SKM-1 (cell line): ENCODE results near the gene IL24.
"Not testable (repeated sequence)": the region's sequence is repeated elsewhere in the genome, so short reads cannot be mapped to it uniquely, and the experiment has no call there.

Experiments used
- DNase-seq: peaks from one replicate; lab custom pipeline; 2025; ENCODE audit not compliant: unreplicated experiment; lab: John Stamatoyannopoulos, UW

IL24 gene

DNA sequence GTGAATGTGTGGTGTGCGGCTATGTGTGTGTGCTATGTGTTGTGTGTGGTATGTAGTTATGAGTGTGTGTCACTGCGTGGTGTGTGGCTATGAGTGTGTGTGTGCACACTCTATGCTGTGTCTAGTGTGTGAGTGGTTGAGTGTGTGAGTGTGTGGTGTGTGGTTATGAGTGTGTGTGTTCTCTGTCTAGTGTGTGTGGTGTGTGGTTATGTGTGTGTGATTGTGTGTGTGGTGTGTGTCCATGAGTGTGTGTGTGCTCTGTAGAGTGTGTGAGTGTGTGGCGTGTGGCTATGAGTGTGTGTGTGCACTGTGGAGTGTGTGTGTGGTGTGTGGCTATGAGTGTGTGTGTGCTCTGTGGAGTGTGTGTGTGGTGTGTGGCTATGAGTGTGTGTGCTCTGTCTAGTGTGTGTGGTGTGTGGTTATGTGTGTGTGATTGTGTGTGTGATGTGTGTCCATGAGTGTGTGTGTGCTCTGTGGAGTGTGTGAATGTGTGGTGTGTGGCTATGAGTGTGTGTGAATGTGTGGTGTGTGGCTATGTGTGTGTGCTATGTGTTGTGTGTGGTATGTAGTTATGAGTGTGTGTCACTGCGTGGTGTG, 26.8 kb downstream of the IL24 start:
- not testable (repeated sequence) for DNase-seq

DNA sequence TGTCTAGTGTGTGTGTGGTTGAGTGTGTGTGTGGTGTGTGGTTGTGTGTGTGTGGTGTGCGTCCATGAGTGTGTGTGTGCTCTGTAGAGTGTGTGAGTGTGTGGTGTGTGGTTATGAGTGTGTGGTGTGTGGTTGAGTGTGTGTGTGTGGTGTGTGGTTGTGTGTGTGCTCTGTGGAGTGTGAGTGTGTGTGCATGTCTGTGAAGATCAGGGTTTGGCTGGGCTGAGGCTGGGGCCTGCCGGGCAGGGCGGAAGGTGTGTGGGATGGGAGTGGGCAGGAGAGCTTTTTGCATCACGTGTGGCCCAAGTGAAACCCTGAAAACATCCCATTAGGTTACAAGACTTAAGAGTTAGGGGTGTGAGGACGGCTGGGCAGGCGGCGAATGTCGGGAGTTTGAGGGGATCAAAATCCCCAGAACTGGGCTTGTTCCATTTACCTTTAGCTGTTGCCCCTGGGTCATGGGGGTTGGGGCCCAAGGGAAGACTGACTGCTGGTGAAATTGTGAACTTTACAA, 27.4 kb downstream of the IL24 start:
- DNase-seq, result no peak

DNA sequence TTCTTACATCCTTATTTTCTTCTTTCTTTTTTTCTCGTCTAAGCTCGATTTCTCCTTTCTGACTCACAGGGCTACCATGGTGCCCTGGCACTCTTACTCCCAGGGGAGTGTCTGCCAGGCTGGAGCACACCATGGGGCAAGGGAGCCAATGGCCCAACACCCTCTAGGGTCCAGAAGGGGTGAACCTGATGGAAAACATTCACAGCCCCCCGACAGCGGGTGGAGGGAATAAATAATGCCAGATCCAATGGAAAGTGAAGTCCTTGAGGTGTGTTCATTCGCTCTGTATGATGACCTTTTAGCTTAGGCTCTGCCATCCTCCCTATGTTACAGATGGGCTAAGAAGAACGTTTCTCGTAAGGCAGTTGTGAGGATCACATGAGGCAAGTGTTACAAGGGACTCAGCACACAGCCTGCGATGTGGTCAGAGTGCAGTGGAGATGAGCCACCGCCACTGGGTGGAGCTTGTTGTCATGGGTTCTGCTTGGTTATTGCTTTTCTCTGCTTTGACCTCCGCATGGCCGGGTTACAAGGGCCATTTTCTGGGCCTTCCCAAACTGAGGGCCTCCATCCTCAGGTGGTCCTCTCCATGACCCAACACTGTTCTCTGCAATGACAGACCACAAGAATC, 28.0 kb downstream of the IL24 start:
- DNase-seq, result peak; percentile 57

DNA sequence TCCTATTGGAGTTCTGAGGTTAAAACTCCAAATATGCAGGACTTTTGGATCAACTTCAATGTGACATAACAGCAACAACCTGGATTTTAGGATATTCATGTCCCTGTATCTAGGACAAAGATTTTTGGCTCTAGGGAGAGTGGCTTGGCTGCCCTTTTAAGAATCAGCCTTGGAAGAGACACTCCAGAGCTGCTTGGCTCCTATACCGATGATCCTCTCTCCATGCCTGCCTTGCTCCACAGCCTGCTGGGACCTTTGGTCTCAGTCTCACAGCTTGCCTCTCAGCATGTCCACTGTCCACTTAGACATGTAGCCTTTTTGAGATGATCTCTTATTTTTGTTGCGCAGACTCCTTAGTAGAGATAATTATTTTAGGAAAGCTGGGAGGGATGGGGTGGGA, 29.0 kb downstream of the IL24 start:
- DNase-seq, result no peak

DNA sequence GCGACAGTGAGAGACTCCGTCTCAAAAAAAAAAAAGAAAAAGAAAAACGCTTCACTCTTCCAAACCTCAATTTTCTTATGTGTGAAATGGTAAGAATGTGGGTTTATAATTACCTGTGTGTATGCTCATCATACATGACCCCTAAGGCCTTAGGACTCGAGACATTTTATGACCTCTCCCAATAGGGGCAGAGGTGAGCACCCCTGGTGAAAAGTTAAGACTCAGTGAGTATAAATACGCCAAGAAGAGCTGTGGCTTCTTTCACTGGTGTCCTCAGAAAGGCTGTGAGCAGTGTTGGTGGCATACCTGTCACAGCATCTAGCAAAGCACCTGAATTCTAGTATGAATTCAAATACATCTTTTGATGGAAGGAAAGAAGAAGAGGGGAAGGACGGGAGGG, 32.3 kb downstream of the IL24 start:
- no peak for DNase-seq

DNA sequence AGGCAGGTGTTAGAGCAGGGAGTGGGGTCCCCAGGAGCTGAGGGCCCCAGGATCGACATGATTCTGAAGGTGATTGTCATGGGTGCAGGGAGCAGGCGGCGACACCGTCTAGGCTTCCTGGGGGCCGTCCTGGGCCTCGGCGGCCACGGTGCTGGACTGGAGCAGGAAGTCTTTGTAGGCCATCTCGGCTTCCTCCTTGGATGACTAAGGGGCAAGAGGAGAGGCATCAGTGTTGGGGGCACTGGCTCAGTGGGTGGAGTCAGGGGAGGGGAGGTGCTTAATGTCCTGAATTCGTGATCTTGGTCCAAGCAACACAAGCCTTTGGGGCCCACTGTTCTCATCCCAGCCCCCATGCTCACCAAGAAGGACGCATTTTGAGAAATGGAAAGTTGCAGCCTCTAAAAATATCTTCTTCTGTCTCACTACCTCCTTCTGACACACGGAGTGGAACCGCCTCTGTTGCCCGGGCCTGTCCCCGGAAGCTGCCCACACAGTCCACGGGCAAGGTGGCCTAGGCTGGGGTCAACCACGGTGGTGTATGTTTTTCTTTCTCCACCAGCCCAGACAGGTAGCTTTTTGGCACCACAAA, 33.1 kb downstream of the IL24 start:
- no peak for DNase-seq

DNA sequence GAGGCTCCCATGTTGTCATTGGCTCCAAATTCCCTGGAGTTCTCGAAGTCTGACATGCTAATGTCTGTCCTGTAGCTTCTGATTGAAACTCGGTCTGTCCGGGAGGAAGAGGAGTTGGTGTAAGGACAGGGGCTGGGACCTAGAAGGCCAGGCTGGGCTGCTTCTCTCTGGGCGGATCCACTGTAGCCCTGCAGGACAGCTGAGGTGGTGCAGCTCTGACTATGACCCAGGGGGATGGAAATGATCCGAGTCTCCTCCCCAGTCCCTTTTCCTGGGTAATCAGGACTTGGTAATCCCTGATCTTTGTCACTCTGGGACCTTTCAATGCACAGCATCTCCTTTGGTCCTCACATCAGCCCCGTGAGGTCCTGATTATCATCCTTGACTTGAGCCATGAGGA, 34.5 kb downstream of the IL24 start:
- DNase-seq, result no peak

DNA sequence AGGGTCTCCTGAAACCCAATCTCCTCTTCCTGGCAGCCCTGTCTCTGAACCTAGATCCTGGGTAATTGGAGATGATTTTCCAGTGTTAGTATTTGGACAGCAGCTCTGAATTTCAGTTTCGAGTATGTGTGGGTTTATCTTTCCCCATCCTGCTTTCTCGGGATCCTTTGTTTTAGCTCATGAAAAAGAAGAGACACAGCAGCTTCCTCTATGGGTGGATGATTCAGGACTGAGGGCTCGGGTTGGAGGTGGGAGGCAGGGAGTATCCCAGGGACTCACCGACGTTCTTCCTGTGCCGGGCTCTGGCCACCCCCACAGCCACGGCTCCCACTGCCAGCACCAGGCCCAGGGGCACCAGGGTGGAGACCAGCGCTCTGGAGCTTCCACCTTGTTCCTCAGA, 34.9 kb downstream of the IL24 start:
- DNase-seq, result no peak

DNA sequence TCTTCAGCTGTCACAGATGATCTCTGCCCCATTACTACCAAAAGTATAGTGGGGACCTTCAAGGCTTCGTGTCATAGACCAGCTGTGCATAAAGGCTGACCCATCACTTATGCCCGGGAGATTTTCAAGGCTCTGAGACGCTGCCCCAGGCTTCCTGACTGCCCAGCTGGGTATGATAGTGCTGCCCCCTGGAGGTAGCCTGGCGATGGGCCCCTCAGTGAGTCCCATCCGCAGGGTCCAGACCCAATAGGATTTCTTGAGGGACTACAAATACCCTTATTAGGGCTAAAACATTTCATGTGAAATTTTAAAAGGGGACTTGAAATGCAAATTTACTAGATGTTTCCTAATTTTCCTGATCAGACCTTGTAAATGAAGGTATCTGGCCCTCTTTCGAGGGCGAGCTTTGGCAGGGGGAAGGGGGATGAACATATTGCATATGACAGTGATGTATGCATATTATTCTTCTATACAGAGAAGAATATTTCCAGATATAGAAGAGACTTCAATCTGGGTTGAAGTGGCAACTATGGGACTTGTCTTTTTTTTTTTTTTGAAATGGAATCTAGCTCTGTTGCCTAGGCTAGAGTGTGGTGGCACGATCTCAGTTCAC, 36.2 kb downstream of the IL24 start:
- DNase-seq, result peak; percentile 28

DNA sequence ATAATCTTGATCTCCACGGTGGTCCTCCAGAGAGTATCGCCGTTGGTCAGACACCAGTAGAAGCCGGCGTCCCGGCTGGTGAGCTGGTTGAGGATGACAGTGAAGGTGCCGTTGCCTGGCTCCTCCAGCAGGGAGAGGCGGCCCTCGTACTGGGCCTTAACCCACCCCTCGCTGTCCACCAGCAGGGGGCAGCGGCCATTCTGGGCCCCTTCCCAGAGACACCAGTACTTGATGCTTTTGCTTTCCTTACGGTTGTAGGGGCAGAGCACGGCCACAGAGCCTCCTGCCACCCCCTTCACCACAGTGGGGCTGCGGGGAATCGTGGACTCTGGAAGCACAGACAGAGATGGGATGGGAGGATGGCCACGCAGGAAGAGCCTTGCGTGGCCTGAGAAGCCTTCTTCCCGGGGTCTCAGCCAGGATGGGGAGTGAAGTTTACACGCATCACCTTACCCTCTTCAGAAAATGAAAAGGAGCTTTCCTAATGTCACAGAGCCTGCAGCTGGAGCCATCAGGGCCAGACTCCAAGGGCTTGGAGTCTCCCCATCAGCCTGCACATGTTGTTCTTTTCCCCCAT, 38.3 kb downstream of the IL24 start:
- DNase-seq, result peak; percentile 33

DNA sequence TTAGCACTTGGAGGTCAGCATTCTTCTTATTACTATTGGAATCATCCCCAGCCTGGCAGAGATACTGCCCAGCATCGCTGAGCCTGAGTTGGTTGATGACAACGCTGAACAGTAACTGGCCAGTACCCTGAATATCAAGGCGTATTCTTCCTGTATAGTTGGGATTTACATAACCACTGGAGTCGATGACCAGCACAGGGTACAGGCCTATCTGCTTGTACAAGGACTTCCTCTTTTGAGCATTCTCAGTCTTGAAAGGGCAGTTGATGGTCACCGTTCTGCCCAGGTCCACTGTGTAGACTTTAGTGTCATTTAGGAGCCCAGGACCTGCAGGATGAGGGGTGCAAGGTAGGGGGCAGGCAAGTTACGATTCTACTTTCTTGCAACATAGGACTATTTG, 40.2 kb downstream of the IL24 start:
- no peak for DNase-seq

DNA sequence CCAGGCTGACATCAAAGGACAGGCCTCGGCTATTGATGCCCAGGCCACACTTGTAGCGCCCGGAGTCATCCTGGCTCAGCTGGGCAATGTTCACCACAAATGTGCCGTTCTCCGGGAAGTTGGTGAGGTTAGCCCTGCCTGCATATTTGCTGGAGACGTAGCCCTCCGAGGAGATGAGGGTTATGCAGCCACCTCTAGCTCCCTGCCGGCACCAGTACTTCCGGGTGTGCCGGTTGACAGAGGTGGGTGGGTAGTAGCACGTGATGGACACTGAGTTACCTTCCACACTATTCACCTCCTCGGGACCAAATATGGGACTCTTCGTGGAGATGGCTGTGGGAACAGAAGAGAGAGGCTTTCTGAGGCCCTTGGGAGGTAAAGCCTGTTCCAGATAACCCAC, 41.9 kb downstream of the IL24 start:
- no peak for DNase-seq

DNA sequence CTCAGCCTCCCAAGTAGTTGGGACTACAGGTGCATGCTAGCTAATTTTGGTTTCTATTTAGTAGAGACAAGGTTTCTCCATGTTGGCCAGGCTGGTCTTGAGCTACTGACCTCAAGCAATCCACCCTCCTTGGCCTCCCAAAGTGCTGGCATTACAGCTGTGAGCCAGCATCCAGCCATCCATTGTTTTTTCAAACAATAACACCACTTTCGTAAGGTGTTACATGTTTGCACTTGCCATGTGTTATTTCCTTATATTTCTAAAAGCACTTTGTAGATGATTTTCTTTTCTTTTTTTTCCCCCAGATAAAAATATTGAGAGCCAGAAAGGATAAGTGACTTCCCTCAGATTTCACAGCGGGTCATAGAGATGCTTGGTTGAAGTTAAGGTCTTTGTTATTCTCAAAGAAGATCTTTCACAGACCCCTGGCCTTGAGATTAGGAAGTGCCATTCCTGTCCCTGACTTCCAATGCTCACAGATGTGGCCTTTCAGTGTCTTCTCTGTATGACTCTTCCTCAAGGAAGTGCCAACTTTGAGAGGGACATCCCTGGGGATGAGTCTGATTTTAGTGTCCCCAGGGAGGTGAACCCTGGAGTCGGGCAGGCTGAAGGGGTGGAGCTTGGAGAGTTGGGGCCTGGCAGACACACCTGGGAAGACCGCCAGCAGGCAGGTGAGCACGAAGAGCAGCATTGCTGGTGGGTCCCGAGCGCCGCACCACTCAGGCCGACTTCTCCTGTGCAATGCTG, 42.8 kb downstream of the IL24 start:
- no peak for DNase-seq

DNA sequence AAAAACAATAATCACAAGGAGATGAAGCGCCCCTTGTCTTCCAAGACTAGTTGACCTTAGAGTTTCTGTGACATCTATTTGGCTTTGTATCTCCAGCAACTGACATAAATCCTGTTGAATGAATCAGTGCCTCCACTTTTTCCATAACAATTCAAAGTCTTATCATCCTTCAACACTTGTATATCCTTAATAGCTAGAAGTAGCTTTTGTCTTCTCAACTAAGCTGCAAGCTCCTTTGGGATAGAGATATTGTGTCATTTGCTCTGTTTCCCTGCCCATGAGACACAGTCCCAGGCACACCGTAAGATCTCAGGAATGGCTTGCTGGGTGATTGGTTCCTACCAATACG, 43.3 kb downstream of the IL24 start:
- DNase-seq, result no peak

DNA sequence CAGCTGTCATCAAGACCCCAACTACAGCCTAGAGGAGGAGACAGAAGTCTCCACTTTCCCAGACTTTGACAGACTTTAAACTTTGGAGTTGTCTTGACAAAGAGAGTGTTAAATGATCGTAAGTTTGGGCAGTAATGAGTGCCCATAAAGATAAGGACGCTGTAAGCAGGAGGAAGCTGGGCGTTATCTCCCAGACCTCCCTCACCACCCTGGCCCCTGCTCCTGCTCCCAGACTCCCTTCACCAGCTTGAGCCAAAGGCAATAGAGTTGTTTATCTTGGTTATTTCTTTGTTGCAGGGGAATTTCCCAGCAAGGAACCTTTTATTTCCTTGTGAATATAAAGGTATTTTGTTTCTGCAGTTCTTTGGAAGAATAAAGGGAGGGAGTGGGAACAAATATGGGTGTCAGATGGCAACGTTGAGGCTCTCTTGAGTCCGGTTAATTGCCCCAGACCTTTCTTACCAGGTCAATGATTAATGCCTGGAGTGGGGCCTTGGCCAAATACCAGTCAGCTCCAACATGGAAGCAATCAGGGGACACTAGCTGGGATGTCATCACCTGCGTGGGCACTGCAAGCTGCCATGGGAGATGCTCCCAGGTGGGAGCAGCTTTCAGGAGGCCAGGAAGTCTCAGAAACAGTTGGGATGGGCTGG, 44.6 kb downstream of the IL24 start:
- DNase-seq, result no peak

DNA sequence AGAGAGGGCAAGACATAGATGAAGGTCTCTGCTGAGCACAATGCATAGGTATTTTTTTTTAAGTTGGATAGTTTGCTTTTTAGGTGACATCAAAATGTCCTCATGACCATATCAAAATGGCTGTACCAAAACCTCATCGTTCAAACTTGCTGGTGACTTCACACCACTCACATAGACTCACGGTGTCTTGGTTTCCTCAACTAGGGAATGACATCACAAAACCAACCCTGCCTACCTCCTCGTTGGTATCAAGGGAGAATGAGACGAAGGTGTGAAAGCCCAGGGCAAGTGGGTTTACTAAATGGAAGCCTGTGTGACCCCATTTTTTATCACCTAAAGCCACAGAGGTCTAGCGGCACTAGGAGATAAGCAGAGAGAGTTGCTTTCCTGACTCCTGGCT, 47.5 kb downstream of the IL24 start:
- no peak for DNase-seq

DNA sequence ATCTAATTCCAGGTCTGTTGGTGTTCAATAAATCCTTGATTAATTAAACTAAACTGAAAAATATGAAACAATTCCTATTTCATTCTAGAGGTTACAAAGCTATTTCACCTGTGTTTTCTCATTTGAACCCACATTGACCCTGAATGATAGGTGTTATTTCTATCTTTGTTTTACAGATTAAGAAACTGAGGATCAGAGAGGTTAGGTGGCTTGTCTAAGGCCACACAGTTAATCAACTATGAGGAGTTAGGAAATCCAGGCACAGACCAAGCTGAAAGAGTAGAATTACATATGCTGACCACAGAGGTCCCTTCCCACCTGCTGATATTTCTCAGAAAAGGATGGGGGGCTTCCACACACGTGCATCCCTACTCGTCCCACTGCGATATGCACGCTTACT, 48.5 kb downstream of the IL24 start:
- DNase-seq, result no peak

DNA sequence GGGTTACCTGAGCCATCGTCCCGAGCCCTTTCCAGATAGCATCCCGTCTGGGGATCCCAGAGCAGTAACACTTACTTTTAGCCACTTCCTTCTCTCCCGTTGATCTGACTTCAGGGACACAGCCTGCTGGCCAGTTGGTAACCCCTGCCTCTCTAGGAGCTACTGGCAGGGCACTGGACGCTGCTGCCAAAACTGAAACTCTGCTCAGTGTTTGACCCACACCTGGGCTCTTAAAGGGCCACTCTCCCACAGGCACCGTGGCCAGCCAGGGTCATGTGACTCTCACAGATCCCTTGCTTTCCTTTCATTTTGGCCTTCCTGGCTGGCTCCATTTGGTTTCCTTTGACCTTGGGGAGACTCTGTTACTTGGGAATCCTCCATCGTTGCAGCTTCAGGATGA, 49.0 kb downstream of the IL24 start, which contains the start of gene PIGR:
PIGR (minus strand) TSS at position 206 of the 400 bp plus-strand sequence. CDS start 5,935 bp downstream, outside the sequence.
- no peak for DNase-seq

DNA sequence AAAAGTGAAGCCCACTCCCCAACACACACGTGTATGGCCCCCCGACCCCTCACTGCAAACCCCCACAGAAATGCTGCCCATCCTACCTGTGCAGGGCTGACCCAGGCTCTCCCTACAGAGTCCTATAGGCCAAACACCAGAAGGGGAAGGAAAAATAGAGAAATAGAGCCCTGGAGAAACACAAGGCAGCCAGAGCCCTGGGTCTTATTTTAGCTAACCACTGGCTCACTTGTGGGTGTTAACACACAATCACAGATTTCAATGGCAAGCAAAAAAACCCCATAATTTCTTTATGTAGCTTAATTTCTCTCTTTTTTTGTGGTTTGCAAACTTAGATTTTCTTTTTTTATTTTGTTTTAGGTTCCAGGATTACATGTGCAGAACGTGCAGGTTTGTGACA, 50.0 kb downstream of the IL24 start:
- no peak for DNase-seq

DNA sequence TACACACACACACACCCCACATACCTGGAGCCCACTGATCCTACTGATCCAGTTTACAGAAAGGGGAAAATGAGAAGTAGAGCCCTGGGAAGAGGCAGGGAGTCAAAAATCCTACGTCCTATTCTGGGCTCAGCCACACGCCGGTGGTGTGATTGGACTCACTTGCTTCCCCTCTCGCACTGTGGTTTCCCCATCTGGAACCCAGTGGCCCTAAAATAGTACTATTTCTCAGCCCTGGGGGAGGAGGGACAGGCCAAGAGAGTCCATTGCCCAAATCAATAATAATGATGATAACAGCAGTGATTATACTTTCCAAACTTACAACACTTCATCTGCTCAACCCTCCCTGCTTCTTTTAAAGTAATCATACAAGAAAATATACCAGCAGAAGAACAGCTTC, 52.0 kb downstream of the IL24 start:
- DNase-seq, result no peak

DNA sequence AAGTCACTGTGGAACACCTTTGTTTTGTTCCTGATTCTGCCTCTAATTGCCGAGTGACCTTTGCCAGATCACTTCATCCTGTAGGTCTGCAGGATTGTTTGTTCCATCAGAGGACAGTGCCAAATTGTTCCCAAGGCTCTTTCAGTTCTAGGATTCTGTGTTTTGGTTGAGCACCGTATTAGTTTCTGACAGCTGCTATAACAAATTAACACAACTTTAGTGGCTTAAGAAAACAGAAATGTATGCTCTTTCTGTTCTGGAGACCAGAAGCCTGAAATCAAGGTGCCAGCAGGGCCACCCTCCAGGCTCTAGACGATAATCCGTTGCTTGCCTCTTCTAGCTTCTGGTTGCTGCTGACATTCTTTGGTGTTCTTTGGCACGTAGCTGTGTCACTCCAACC, 52.4 kb downstream of the IL24 start:
- DNase-seq, result no peak
